IMR-90 (cell line): ENCODE measurements around the gene CDC42EP3. TPM values are rescaled to one million over a fixed set of nuclear protein-coding genes. Genes with fewer than 3 reads are reported as not detected.
A peak's percentile ranks its signal among the peaks of the same experiment; 100 is the strongest.

Source experiments
- ATAC-seq: fragments of 200-7000 bp; cut with Tn5 transposase; 2 replicates; pipeline ENCODE4 v1.9.1; 2020; ENCODE audit warnings: low read depth, mild to moderate bottlenecking, moderate library complexity
- BruUV-seq: library from RNA; stranded (reverse); fragments of 400-500 nt; replicated peaks from 2 replicates; lab custom pipeline; 2021; lab: Mats Ljungman, UMichigan
- CTCF ChIA-PET: fragments of 300-600 bp; formaldehyde crosslinking; extraction: SDS; loops from one replicate; lab custom pipeline; 2021; ENCODE audit warnings: antibody characterized with exemption; lab: Yijun Ruan, JAX
- POLR2A ChIA-PET: fragments of 300-600 bp; sonication (Branson Sonifier 250); formaldehyde crosslinking; loops from one replicate; lab custom pipeline; 2022; ENCODE audit warnings: antibody characterized with exemption; ENCODE audit not compliant: unreplicated experiment; lab: Charles Lee
- DNase-seq: peaks from one replicate; pipeline ENCODE4 v3.0.0; 2013
- H2AFZ ChIP-seq: replicated peaks from 2 replicates; pipeline ENCODE3; 2013; ENCODE audit warnings: low read length, mild to moderate bottlenecking; ENCODE audit not compliant: poor library complexity
- H2AK5ac ChIP-seq: 2 replicates; pipeline ENCODE4 v1.6.1; 2013; ENCODE audit warnings: low read depth, low read length, inconsistent platforms
- H2AK9ac ChIP-seq: replicated peaks from 2 replicates; pipeline ENCODE3; 2013; ENCODE audit warnings: mild to moderate bottlenecking, low read depth, low read length, moderate library complexity; ENCODE audit not compliant: poor library complexity
- H2BK120ac ChIP-seq: 2 replicates; pipeline ENCODE4 v1.6.1; 2013; ENCODE audit warnings: low read depth, low read length, inconsistent platforms
- H2BK15ac ChIP-seq: 3 replicates; pipeline ENCODE4 v1.6.1; 2013; ENCODE audit warnings: low read depth, low read length, inconsistent platforms
- H2BK20ac ChIP-seq: 2 replicates; pipeline ENCODE4 v1.6.1; 2013; ENCODE audit warnings: low read depth, mild to moderate bottlenecking, inconsistent platforms, low read length, moderate library complexity
- H2BK5ac ChIP-seq: 2 replicates; pipeline ENCODE4 v1.6.1; 2013; ENCODE audit warnings: mild to moderate bottlenecking, low read depth, low read length, inconsistent platforms; ENCODE audit not compliant: poor library complexity, severe bottlenecking
- H3K14ac ChIP-seq: replicated peaks from 2 replicates; pipeline ENCODE4 v1.6.1; 2013; ENCODE audit warnings: low read depth, low read length, inconsistent platforms
- H3K18ac ChIP-seq: 2 replicates; pipeline ENCODE4 v1.6.1; 2013; ENCODE audit warnings: low read depth, low read length, control low read depth
- H3K23ac ChIP-seq: 2 replicates; pipeline ENCODE4 v1.6.1; 2013; ENCODE audit warnings: low read depth, low read length, inconsistent platforms
- H3K27ac ChIP-seq: 2 replicates; pipeline ENCODE4 v1.5.1; 2013; ENCODE audit warnings: mild to moderate bottlenecking, control low read depth, low read length; ENCODE audit not compliant: insufficient read depth
- H3K27me3 ChIP-seq: 2 replicates; pipeline ENCODE4 v1.6.1; 2013; ENCODE audit warnings: low read length; ENCODE audit not compliant: control insufficient read depth, insufficient read depth
- H3K36me3 ChIP-seq: 2 replicates; pipeline ENCODE4 v1.6.1; 2013; ENCODE audit warnings: low read length, mixed read lengths; ENCODE audit not compliant: control insufficient read depth, insufficient read depth
- H3K4ac ChIP-seq: 2 replicates; pipeline ENCODE4 v1.6.1; 2013; ENCODE audit warnings: low read depth, low read length, inconsistent platforms
- H3K4me1 ChIP-seq: 2 replicates; pipeline ENCODE4 v1.6.1; 2013; ENCODE audit warnings: low read length, mixed read lengths; ENCODE audit not compliant: control insufficient read depth, insufficient read depth
- H3K4me2 ChIP-seq: 2 replicates; pipeline ENCODE4 v1.6.1; 2013; ENCODE audit warnings: low read depth, mild to moderate bottlenecking, control low read depth, low read length, moderate library complexity
- H3K4me3 ChIP-seq: 2 replicates; pipeline ENCODE4 v1.5.1; 2013; ENCODE audit warnings: low read depth, mild to moderate bottlenecking, control low read depth, low read length, moderate library complexity; ENCODE audit not compliant: insufficient read depth
- H3K56ac ChIP-seq: 2 replicates; pipeline ENCODE4 v1.6.1; 2013; ENCODE audit warnings: low read length, inconsistent platforms; ENCODE audit not compliant: insufficient read depth; ENCODE audit errors: extremely low read depth
- H3K79me1 ChIP-seq, 2 experiments: 2 replicates each; pipeline ENCODE4 v1.6.1; 2013; ENCODE audit warnings: low read length in 2 of 2, inconsistent platforms in 1 of 2, low read depth in 1 of 2
- H3K9ac ChIP-seq: 2 replicates; pipeline ENCODE4 v1.6.1; 2013; ENCODE audit warnings: low read depth, low read length, control low read depth
- H3K9me1 ChIP-seq: 2 replicates; pipeline ENCODE4 v1.6.1; 2013; ENCODE audit warnings: low read length, inconsistent platforms; ENCODE audit not compliant: insufficient read depth
- H3K9me3 ChIP-seq: 2 replicates; pipeline ENCODE4 v1.6.1; 2013; ENCODE audit warnings: low read length; ENCODE audit not compliant: control insufficient read depth, insufficient read depth
- H4K20me1 ChIP-seq: 2 replicates; pipeline ENCODE4 v1.6.1; 2013; ENCODE audit warnings: low read length, inconsistent platforms; ENCODE audit not compliant: insufficient read depth
- H4K5ac ChIP-seq: 2 replicates; pipeline ENCODE4 v1.6.1; 2013; ENCODE audit warnings: mild to moderate bottlenecking, low read depth, low read length, control low read depth
- H4K8ac ChIP-seq, 2 experiments: 2 replicates each; pipeline ENCODE4 v1.6.1; 2013; ENCODE audit warnings: low read depth in 2 of 2, low read length in 2 of 2, control low read depth in 1 of 2, inconsistent platforms in 1 of 2
- H4K91ac ChIP-seq: 2 replicates; pipeline ENCODE4 v1.6.1; 2013; ENCODE audit warnings: low read depth, low read length, inconsistent platforms; ENCODE audit not compliant: insufficient read depth
- BHLHE40 ChIP-seq: fragments of 150-350 bp; IDR thresholded peaks from 2 replicates; pipeline ENCODE4 v1.6.1; 2016; ENCODE audit warnings: mild to moderate bottlenecking, low read depth, low read length
- CEBPB ChIP-seq: IDR thresholded peaks from 2 replicates; pipeline ENCODE4 v1.6.1; 2012; ENCODE audit warnings: low read depth, low read length, improper control_type of control experiment
- MAFK ChIP-seq: IDR thresholded peaks from 2 replicates; pipeline ENCODE4 v1.6.1; 2012; ENCODE audit warnings: low read depth, low read length, improper control_type of control experiment
- MXI1 ChIP-seq: IDR thresholded peaks from 2 replicates; pipeline ENCODE4 v1.6.1; 2012; ENCODE audit warnings: low read depth, mild to moderate bottlenecking, low read length, moderate library complexity, borderline replicate concordance
- POLR2A ChIP-seq: IDR thresholded peaks from 2 replicates; pipeline ENCODE4 v1.6.1; 2012; ENCODE audit warnings: mild to moderate bottlenecking, low read depth, low read length
- RAD21 ChIP-seq: IDR thresholded peaks from 2 replicates; pipeline ENCODE4 v1.6.1; 2012; ENCODE audit warnings: low read length, improper control_type of control experiment
- WGBS, 2 experiments: methylation state at CpG; one replicate each; pipeline versions ENCODE4 v1.1.5 to v1.1.7; 2013; ENCODE audit warnings: missing lambda C conversion rate in 2 of 2; ENCODE audit not compliant: insufficient read length in 1 of 2; ENCODE audit errors: extremely low coverage in 2 of 2; 5-methylcytosine and 5-hydroxymethylcytosine counted together
- dilution Hi-C: fragments of 300-500 bp; cut with HindIII; formaldehyde crosslinking; loops from one replicate; pipeline ENCODE4 v1.14.3; 2018; ENCODE audit warnings: low sequenced_read_pairs; ENCODE audit not compliant: unreplicated experiment
- in situ Hi-C: fragments of 300-500 bp; cut with MboI; formaldehyde crosslinking; loops from 3 replicates; pipeline ENCODE4 v1.14.3; 2019; ENCODE audit warnings: low sequenced_read_pairs, inconsistent platforms, mixed read lengths
- intact Hi-C: fragments of 100-400 bp; cut with micrococcal nuclease; formaldehyde crosslinking; loops from 2 replicates; pipeline ENCODE4 v1.10.0; 2022
- polyA plus RNA-seq, 3 experiments: library from polyadenylated mRNA; depleted of rRNA; stranded (reverse); fragments of >200 nt; gene quantifications; 2 replicates each; pipeline ENCODE4 v1.2.3, GENCODE V29; 2012; ENCODE audit warnings: low replicate concordance in 1 of 3
- total RNA-seq: library from RNA; depleted of rRNA; stranded (reverse); fragments of >200 nt; gene quantifications from 2 replicates; pipeline ENCODE4 v1.2.3, GENCODE V29; 2012
- TF ChIP-seq, protein P1 (sequence below): fragments of 150-350 bp; IDR thresholded peaks from 2 replicates; pipeline ENCODE4 v1.6.1; 2017; ENCODE audit warnings: mild to moderate bottlenecking, antibody characterized with exemption, low read length, low read depth

Gene CDC42EP3
- total and polyA plus RNA-seq, 2 of the 4 experiments (the other 2 are of a cell fraction) = 167 to 193 TPM

DNA sequence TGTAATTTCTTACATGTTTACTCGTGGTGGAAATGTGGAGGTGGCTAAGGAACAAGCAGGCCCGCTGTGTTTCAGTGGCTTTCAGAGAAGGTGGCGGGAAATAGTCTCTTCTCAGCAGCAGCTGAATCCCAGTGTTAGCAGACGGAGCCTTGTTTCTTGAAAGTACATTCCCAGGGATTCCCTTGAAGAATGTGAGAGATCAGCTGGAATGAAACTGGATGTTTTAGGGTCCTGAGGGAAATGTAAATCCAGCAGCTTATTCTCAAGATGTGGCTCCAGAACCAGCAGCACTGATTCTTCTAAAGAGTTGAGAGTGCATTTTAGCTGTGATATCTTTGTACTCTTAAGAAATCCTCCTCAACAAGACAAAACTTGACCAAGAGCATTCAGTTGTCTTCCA, 59.1 kb downstream of the CDC42EP3 start:
- POLR2A ChIA-PET = no interaction called here
- H2BK5ac ChIP-seq = no peak overlapping the region
- in situ Hi-C loops = no loop called here
- no peak overlapping the region for H3K4ac ChIP-seq
- no peak overlapping the region for H3K9ac ChIP-seq
- H2AK5ac ChIP-seq = 0 out of 2 replicates have a peak overlapping the region, but pooled peaks have one; percentile 4
- ATAC-seq (no peak), DNase-seq (no peak)
- no peaks in the 10 kb centered on the region for H3K36me3 ChIP-seq
- H3K9me3 ChIP-seq = no peaks in the 10 kb centered on the region
- H3K14ac ChIP-seq = no peak overlapping the region
- no peak overlapping the region for H4K5ac ChIP-seq
- CTCF ChIA-PET = interaction anchor here (1.1 kb wide), 1 partner anchor 22 kb away, joined by 3 read pairs; no protein-coding TSS in a partner anchor
- H3K18ac ChIP-seq = no peak overlapping the region
- H2BK15ac ChIP-seq = no peak overlapping the region
- 89% methylated on average over 3 of the region's 4 CpGs; no CpG with 5 or more reads in 1 of the 2 experiments for WGBS, 2 experiments
- H3K9me1 ChIP-seq = 0 out of 2 replicates have a peak, but pooled peaks cover 3% of the 10 kb centered on the region
- no peak overlapping the region for H3K27ac ChIP-seq
- no peak overlapping the region for H3K4me3 ChIP-seq
- peaks cover 5% of the 10 kb centered on the region for H3K4me1 ChIP-seq
- H3K4me2 ChIP-seq = no peak overlapping the region
- H2AK9ac ChIP-seq = no peak overlapping the region
- H4K8ac ChIP-seq = no peak overlapping the region
- TF ChIP-seq, protein P1, sequence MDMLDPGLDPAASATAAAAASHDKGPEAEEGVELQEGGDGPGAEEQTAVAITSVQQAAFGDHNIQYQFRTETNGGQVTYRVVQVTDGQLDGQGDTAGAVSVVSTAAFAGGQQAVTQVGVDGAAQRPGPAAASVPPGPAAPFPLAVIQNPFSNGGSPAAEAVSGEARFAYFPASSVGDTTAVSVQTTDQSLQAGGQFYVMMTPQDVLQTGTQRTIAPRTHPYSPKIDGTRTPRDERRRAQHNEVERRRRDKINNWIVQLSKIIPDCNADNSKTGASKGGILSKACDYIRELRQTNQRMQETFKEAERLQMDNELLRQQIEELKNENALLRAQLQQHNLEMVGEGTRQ = no peak
- TF ChIP-seq RAD21 (no peak), CEBPB (no peak), MXI1 (no peak), BHLHE40 (no peak), POLR2A (no peak), MAFK (no peak)
- no peak overlapping the region for H2BK20ac ChIP-seq
- H3K79me1 ChIP-seq = no peaks in the 10 kb centered on the region
- no peak overlapping the region for H3K56ac ChIP-seq
- intact Hi-C loops = no loop called here
- no peak overlapping the region for H2AFZ ChIP-seq
- dilution Hi-C loops = no loop called here
- no peak overlapping the region for H2BK120ac ChIP-seq
- H4K91ac ChIP-seq = no peak overlapping the region
- no peak overlapping the region for H3K23ac ChIP-seq
- no peaks in the 10 kb centered on the region for H4K20me1 ChIP-seq
- BruUV-seq = no TSS peak
- H3K27me3 ChIP-seq = no peaks in the 10 kb centered on the region
